ENCODE results near the gene TRPC3.
A peak's percentile ranks its signal among the peaks of the same experiment; 100 is the strongest.

Gene TRPC3

GRCh38 chr4:121951521-121952110 lies at the start of gene TRPC3:
TSS of gene TRPC3 (minus strand) at chr4:121952060. CDS start at chr4:121951680, 380 bp downstream.
- no peak for DNase-seq (ENCODE audit: low read depth, low spot score)

DNA sequence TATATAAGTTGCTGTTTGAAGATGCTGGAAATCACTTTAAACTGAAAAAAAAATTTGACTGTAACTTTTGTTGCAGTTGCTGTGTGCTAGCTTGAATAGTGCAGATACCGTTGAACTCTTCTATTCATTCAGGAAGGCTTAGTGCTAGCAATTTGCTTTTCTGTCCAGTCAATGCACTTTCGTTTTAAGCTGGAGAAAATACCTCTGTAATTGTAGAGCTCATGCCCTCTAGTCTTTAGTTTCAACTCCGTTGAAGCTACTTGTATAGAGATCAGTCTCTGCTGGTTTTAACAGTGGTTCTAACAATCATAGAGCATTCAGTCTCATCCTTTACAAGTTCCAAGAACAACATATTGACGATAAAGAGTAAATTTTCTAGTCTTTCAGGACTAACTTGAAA lies 49.0 kb upstream of the TRPC3 start:
- no peak for DNase-seq (ENCODE audit: low read depth, low spot score)

- no peak for DNase-seq (ENCODE audit: low read depth, low spot score)
Observed at GRCh38 chr4:121998024-121998423, 46.2 kb upstream of the TRPC3 start.

DNA sequence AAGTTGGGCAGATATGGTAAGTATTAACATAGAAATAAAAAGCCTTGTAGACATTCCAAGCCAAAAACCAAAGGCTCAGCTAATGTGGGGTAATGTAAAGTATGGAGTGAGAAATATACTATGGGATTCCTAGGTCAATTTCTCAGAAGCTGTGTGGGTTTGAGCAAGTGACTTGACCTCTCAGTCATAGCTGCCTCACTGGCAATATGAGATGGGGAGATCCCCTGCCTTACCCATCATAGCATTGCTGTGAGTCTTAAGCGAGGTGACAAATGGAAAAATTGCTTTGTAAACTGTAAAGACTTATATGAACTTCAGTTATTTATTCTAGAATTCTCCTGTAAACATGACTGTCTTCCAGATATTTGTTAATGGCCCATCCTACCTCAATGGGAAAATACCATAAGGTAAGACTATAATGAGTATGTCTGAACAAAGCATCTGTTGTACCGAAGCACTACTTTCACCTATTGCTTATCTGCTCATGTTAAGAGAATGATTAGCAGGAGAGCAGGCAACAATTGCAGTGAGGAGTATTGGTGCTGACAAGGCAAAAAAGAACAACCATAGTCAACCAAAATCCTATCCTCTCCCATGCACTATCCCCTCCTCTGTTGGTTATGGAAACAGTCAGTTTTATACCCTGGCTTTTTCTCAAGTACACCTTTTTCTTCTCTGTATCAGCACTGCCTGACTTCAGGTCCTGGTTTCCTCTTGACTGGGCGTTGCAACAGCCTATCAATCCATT lies 44.1 kb upstream of the TRPC3 start:
- no peak for DNase-seq (ENCODE audit: low read depth, low spot score)

- no peak for DNase-seq (ENCODE audit: low read depth, low spot score)
Observed at GRCh38 chr4:121991968-121992367, 40.1 kb upstream of the TRPC3 start.

DNA sequence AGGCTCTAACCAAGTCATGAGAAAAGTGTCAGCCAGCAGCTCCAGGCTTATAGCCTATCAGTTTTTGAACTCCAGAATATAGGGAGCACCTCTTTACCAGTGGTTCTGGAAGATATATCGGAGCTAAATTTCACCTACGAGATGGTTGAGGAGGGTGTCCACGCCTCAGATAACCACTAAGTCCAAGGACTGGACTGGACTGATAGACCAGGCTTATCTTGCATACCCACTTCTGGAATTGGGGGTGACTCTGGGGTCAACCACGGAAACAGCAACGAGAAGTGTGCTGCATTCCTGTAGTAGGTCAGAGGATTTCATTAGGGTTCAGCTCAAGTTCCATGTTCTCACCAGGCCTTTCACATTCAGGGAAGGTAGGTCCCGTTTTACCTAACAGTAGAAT lies 38.6 kb upstream of the TRPC3 start:
- no peak for DNase-seq (ENCODE audit: low read depth, low spot score)

DNA sequence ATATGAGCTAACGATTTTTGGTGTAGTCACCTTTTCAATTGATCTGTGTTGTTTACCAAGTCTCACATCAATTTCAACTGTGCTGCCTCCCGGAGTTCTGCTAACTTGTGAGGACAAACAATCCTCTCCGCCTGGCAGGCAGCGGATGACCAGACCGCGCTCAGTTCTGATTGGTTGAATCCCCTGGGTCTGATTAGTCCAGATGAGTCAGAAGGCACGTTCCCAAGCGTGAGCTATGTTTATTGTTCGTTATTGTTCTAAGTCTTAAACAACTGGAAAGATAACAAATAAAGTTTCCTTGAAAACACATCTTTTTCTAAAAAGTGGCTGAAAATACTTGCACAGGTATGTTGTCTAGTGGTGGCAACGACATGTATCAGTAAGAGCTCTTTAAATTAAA lies 37.9 kb upstream of the TRPC3 start:
- no peak for DNase-seq (ENCODE audit: low read depth, low spot score)

DNA sequence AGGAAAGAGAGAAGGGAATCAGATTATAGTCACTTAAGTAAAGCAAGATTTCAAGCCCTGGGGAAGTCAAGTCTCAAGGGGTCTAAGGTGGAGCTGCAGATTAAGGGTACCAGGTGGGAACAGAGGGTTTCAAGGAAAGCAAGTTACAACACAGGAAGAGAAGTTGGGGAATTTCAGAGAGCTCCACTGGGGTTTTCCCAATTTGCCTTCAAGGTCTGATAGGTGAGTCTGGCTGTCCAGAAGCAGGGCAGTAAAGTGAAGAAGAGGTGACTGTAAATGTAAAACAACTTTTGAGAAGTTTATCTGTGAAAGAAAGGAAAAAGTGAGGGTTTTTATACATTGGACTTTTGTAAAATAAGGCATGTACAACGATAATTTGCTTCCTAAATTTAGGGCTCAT lies 37.1 kb upstream of the TRPC3 start:
- DNase-seq (ENCODE audit: low read depth, low spot score), result no peak

DNA sequence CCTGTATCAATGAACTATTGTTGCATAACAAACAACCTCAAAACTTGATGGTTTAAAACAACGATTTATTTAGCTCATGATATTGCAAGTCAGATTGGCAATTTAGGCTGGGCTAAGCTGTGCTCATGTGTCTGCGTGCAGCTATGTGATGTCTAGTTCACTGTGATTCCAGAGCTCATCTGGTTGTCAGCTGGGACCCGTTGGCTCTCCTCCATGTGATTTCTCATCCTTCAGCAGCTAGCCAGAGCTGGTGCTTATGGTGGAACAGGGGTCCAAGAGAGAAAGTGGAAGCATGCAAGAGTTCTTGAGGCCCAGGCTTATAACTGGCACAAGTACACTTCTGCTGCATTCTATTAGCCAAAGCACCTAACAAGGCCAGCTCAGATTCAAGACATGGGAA lies 28.8 kb upstream of the TRPC3 start:
- no peak for DNase-seq (ENCODE audit: low read depth, low spot score)

DNA sequence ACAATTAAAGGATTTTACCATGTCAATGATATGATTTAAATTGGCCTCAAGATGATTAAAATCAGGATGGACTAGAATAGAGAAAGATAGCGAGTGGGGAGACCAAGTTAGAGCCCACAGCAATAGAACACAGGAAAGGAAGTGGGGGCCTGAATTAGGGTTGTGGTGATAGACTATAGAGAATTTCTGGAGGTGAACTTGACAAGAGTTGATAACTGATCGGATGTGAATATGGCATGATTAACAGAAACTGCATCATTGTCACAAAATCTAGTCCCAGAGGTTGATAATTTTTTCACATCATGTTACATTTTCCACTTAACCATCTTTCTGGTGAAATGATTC lies 26.3 kb upstream of the TRPC3 start:
- DNase-seq (ENCODE audit: low read depth, low spot score), result no peak

GRCh38 chr4:121977251-121978171 lies 25.7 kb upstream of the TRPC3 start:
- DNase-seq (ENCODE audit: low read depth, low spot score), result no peak

DNA sequence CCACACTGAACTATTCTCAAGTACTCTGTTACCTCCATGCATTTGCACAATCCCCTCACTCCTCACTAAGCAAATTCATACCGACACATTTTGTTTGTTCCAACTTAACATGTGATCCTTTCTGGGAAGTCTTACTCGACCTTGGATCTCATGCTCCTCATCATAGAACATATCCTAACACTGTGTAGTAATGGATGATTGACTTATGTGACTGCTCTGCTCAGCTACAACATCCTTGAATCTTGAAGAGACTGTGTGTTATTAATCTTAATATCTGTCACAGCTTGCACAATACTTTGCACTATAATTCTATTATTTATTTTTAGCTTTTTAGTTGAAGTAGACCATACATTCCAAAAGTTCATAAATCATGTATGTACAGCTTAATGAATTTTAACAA lies 23.9 kb upstream of the TRPC3 start:
- DNase-seq (ENCODE audit: low read depth, low spot score), result no peak

DNA sequence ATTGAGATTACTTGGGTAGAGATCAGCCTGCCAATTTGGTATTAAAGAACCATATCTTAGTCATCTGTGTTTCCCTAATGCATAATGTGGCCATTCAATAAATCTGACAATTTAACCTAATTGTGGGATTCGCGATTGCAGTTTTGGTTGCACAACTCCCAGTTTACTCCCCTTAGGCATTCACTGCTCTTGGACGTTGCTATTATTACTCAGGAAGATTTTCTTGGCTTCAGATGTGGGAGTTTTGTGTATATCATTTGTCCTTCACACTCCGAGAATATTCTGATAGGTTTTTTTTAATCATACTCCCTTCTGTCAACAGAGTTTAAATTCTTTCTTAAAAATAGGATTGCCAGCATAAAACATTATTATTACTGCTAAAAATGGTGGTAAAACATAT lies 22.0 kb upstream of the TRPC3 start:
- DNase-seq (ENCODE audit: low read depth, low spot score), result no peak

- DNase-seq (ENCODE audit: low read depth, low spot score), result no peak
Observed at GRCh38 chr4:121968859-121969258, 17.0 kb upstream of the TRPC3 start.

DNA sequence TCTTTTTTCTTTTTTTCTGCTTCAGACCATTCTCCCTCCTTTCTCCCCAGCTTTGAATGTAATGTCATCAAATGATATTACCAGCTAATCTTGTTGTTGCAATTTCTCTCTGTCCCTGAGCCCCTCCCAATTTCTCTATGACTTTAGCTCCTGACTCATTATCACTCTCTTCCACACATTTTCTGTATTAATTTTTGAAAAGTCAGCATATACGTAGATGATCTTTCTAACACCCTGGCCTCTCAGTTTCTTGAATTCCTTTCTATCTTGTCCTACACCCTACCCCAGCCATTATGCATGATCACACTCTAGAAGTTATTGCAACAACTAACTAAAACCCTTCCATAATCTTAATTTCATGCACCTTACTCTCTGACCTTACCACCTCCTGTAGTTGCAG lies 13.1 kb upstream of the TRPC3 start:
- no peak for DNase-seq (ENCODE audit: low read depth, low spot score)

DNA sequence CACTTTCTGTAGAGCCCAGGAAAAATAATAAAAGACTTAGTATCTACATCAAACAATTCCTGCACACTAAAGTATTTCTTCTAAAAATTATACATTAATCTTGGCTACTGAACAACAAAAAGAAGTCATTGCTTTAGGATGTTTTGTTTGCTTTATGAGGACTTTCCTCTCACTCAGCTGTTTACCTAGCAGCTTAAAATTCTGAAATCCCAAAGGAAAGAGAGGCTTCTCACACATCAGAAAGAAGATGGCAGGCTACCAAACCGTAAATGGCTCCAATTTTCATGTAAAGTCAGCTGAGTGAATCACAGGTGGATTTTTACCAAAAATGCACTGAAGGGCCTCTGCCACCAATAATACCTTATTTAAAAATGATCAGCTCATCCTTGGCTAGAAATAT lies 9.0 kb upstream of the TRPC3 start:
- no peak for DNase-seq (ENCODE audit: low read depth, low spot score)

DNA sequence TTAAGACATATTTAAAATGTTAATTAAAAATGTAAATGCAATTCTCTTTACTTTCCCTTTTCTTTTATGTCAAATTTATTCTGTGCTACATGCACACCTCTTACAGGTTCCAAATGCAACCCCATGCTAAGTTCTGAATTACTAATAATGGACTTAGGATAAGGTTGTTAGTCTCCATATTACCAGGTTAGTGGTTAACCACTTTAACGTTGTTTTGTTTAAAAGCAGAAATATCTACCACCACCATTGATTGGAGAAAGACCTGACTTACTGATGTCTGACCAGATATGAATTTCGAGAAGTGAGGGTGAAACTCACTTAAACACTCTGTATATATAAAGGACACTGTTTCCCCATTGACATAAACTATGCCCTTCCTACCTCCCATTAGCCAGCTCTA lies 6.9 kb upstream of the TRPC3 start:
- no peak for DNase-seq (ENCODE audit: low read depth, low spot score)

DNA sequence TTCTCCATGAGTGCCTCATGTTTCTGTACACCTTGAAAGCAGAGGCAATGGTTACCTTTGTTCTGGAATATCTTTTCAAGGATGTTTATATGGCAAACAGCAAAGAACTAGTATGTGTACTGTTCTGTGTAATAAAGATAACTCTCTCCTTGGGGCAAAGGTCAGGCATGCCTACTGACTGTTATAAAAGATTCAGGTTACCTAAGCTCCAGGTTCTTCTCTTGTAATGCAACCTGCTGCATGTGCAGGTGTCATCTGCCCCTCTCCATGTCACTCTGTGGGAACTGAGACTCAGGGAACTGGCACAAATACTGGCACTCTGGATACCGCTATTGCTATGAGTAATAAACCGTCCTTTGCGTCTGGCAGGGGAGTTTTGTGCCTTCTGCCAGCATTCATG lies 5.4 kb upstream of the TRPC3 start:
- no peak for DNase-seq (ENCODE audit: low read depth, low spot score)

DNA sequence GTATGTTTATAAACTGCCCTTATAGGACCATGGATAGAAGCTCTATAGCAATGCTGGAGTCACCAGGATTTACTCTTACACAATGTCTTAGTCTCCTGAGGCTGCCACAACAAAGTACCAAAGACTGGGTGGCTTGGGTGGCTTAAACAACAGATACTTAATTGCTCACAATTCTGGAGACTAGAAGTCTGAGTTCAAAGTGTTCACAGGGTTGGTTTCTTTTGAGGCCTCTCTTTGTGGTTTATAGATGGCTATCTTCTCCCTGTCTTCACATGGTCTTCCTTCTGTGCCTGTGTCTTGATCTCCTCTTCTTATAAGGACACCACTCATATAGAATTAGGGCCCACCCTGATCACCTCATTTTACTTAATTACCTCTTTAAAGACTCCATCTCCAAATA lies 2.0 kb upstream of the TRPC3 start:
- no peak for DNase-seq (ENCODE audit: low read depth, low spot score)

DNA sequence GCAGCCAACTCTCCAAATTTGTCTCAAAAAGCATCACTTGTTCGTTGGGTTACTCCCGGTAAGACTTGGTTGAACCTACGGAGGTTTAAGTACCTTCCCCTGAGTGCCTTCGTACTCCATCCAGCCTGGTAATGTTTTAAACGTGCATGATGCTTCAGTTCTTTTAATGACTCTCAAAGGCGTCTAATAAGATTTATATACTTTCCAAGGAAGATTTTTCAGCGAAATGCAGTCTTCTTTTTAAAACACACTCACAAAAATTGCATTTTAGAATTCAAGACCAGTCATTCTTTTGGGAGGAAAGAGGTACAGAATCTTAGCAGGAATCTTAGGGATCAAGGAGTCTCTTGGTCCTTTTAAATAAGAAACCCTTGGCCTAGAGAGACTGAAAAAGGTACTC lies 430 bp upstream of the TRPC3 start:
- no peak for DNase-seq (ENCODE audit: low read depth, low spot score)

GRCh38 chr4:121950680-121951520 lies 960 bp downstream of the TRPC3 start:
- DNase-seq (ENCODE audit: low read depth, low spot score), result no peak

DNA sequence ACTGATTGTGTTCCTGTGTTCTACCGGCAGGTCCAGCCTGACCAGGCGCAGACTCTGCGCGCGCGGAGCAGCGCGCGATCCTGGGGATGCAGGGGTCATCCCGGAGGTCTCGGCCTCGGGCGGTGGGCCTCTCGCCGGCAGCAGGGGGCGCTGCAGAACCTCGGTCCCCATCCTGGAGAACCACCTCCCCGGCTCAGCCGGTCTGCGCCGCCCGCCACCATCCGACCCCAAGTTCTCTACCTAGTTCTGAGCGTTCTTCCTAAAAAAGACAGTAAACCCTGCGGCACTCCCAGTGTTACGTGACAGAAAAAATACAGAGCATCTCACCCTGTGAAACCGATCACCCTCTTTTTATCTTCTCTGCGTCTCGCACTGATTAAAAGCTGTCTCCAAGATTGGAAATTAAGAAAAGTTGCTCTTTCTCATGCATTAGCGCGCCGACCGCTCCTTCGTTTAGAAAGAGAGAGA lies 1.6 kb downstream of the TRPC3 start:
- peak; percentile 57 for DNase-seq (ENCODE audit: low read depth, low spot score)
